ENCODE data around the gene CD300LF.

DNA sequence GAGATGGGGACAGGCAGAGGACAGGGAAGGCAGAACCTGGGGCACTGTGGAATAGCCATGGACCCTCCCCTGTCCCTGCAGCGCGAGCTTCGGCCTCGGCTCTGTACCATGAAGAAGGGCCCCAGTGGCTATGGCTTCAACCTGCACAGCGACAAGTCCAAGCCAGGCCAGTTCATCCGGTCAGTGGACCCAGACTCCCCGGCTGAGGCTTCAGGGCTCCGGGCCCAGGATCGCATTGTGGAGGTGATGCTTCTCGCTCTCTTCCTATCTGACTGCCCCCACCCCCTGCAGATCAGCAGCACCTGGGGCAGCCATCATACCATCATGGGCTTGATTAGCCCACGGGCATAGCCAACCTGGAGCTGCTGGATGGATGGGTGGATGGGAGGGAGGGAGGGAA lies 49.2 kb upstream of the CD300LF start:
- TF ChIP-seq ZFX (IDR thresholded peaks at IDR 0.05; ENCODE audit: borderline replicate concordance), result no peak
- TF ChIP-seq, protein P1, sequence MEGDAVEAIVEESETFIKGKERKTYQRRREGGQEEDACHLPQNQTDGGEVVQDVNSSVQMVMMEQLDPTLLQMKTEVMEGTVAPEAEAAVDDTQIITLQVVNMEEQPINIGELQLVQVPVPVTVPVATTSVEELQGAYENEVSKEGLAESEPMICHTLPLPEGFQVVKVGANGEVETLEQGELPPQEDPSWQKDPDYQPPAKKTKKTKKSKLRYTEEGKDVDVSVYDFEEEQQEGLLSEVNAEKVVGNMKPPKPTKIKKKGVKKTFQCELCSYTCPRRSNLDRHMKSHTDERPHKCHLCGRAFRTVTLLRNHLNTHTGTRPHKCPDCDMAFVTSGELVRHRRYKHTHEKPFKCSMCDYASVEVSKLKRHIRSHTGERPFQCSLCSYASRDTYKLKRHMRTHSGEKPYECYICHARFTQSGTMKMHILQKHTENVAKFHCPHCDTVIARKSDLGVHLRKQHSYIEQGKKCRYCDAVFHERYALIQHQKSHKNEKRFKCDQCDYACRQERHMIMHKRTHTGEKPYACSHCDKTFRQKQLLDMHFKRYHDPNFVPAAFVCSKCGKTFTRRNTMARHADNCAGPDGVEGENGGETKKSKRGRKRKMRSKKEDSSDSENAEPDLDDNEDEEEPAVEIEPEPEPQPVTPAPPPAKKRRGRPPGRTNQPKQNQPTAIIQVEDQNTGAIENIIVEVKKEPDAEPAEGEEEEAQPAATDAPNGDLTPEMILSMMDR (IDR thresholded peaks at IDR 0.05), result no peak

Data from 22Rv1 (cell line).